Stomach smooth muscle (tissue), 2 donors: Measurements from ENCODE around the gene UBTFL1.
"Not testable (repeated sequence)": the region's sequence is repeated elsewhere in the genome, so short reads cannot be mapped to it uniquely, and the experiment has no call there.

ENCODE experiments used
- H3K27ac ChIP-seq: one replicate; pipeline ENCODE4 v1.7.0; 2013; ENCODE audit warnings: mild to moderate bottlenecking, low read length, inconsistent platforms
- H3K27me3 ChIP-seq, 2 donors: one replicate each; pipeline ENCODE4 v1.7.0; 2013; ENCODE audit warnings: low read length in 2 of 2; ENCODE audit not compliant: insufficient read depth in 2 of 2, control insufficient read depth in 1 of 2
- H3K36me3 ChIP-seq, 2 donors: one replicate each; pipeline ENCODE4 v1.7.0; 2013; ENCODE audit warnings: low read length in 2 of 2; ENCODE audit not compliant: control insufficient read depth in 2 of 2, insufficient read depth in 2 of 2
- H3K4me1 ChIP-seq: one replicate; pipeline ENCODE4 v1.7.0; 2013; ENCODE audit warnings: low read length; ENCODE audit not compliant: control insufficient read depth, insufficient read depth
- H3K4me3 ChIP-seq, 2 donors: one replicate each; pipeline ENCODE4 v1.7.0; 2013; ENCODE audit warnings: low read length in 2 of 2
- H3K9ac ChIP-seq, 2 donors: one replicate each; pipeline ENCODE4 v1.7.0; 2013; ENCODE audit warnings: low read length in 2 of 2, mild to moderate bottlenecking in 1 of 2
- H3K9me3 ChIP-seq, 2 donors: one replicate each; pipeline ENCODE4 v1.7.0; 2013; ENCODE audit warnings: low read length in 2 of 2; ENCODE audit not compliant: control insufficient read depth in 2 of 2
- donor health status: healthy.
- donor health status: Pancreatic carcinoma.

UBTFL1 gene, protein sequence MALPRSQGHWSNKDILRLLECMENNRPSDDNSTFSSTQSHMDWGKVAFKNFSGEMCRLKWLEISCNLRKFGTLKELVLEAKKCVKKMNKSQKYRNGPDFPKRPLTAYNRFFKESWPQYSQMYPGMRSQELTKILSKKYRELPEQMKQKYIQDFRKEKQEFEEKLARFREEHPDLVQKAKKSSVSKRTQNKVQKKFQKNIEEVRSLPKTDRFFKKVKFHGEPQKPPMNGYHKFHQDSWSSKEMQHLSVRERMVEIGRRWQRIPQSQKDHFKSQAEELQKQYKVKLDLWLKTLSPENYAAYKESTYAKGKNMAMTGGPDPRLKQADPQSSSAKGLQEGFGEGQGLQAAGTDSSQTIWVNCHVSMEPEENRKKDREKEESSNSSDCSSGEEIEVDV

DNA sequence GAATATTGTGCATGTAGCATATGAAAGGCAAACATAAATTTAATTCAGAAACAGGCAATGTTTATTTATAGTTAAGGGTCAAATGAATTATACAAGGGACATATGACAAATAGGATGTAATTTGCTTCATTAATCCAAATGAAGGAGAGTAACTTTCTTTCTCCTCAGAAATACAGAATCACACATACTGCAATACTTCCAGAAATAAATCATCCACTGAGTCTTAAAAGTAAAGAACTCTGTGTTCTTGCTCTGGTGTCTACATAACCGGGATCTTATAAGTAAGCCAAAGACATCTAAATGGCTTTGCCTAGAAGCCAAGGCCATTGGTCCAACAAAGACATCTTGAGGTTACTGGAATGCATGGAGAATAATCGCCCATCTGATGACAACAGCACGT is at the start of gene UBTFL1:
Gene UBTFL1, plus strand, starts transcription at position 301 of the 400 bp plus-strand sequence. Its CDS starts 0 bp downstream, at position 301.
- H3K4me1 ChIP-seq, H3K36me3 ChIP-seq, H3K9ac ChIP-seq, H3K9me3 ChIP-seq, H3K27ac ChIP-seq, H3K4me3 ChIP-seq, H3K27me3 ChIP-seq: not testable (repeated sequence)

DNA sequence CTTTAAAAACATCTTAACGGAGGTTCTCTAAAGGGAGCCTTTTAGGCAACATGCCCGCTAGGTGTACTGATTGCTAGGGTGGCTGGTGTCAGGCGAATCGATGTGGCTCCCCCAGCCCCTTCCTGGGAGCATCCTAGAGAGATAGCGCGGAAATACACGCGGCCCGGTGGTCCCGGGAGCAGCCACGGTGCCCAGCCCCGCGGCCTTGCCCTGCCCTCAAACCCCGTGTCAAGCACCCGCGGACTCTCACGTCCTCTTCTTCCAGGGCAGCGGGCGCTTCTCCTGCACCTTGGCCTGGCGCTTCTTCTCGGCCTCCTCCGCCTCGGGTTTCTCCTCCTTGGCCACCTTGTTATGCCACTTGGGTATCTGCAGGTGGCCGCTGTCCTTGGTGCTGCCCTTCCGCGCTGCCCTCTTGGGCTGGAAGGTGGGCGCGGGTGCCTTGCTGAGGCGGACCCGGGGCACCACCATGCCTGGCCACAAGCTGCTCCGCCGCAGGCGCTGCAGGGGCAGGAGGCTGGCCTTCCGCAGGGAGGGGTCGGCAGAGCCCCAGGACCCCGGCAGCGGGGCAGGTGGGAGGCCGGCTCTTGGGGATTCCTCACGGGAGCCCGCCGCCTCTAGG is 34.0 kb upstream of the UBTFL1 start:
- not testable (repeated sequence) for H3K27me3 ChIP-seq, H3K9ac ChIP-seq, H3K4me3 ChIP-seq, H3K9me3 ChIP-seq, H3K36me3 ChIP-seq, H3K4me1 ChIP-seq, H3K27ac ChIP-seq

DNA sequence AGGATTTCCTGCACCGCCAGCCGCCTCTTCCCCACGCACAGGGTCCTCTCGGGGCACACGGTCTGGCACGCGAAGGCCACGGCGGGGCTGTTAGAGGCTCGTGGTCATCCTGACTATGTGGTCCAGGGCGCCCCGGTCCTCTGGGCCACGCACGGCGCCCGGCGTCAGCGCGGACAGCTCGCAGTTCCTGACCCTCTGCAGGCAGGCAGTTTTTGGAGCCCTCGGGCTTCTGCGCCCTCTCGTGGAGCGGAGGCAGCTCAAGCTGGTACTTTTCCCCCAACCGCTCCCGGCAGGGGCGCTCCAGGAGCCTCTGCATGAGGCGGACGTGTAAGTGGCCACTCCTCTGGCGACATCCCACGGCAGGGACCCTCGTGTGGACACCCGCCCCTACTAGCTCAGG is 33.4 kb upstream of the UBTFL1 start:
- H3K36me3 ChIP-seq, H3K4me3 ChIP-seq, H3K27me3 ChIP-seq, H3K9me3 ChIP-seq, H3K27ac ChIP-seq, H3K4me1 ChIP-seq, H3K9ac ChIP-seq: not testable (repeated sequence)

DNA sequence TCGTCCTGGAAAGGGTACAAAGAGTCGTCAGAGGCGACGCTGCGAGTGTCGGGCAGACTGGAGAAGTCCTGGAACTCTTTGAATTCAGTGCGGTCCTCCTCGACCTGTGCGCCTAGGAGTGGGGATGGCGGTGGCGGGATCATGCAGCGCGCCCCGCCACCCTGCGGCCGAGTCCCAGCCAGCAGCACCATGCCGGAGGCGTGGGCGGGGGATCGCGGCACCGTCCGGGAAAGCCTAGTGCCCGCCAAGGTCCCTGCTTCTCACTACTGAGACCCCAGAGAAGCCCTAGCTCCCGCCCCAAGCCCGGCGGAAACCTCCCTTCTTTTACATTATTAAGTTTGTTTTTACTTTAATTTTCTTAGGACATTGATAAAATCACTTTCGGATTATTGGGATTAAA is 32.2 kb upstream of the UBTFL1 start:
- not testable (repeated sequence) for H3K4me1 ChIP-seq, H3K9me3 ChIP-seq, H3K4me3 ChIP-seq, H3K9ac ChIP-seq, H3K27me3 ChIP-seq, H3K27ac ChIP-seq, H3K36me3 ChIP-seq

DNA sequence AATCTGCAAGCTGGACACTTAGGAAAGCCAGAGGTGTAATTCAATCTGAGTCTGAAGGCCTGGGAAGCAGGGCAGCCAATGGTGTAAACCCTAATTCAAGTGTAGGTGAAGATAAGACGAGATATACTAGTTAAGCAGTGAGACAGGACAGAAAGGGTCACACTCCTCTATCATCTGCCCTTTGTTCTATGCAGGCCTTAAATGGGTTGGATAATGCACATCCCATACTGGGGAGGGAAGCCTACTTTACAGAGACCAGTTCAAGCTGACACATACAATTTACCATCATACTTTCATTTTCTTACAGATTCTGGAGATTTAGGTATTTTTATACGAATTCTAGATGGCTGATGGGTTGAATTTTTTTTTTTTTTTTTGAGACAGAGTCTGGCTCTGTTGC is 3.0 kb downstream of the UBTFL1 start:
- not testable (repeated sequence) for H3K27ac ChIP-seq, H3K4me3 ChIP-seq, H3K36me3 ChIP-seq

DNA sequence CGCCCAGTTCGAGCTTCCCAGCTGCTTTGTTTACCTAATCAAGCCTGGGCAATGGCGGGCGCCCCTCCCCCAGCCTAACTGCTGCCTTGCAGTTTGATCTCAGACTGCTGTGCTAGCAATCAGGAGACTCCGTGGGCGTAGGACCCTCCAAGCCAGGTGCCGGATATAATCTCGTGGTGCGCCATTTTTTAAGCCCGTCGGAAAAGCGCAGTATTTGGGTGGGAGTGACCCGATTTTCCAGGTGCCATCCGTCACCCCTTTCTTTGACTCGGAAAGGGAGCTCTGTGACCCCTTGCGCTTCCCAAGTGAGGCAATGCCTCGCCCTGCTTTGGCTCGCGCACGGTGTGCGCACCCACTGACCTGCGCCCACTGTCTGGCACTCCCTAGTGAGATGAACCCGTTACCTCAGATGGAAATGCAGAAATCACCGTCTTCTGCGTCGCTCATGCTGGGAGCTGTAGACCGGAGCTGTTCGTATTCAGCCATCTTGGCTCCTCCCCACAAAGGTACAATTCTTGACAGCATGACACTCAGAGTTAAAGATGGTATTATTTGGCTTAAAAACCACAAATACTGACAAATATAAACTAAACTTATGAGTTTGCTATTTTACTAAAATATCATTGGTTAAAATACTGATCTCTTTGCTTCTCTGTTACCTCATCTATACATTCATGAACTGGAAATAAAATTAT is 9.6 kb downstream of the UBTFL1 start:
- not testable (repeated sequence) for H3K9ac ChIP-seq, H3K4me3 ChIP-seq, H3K4me1 ChIP-seq, H3K27ac ChIP-seq, H3K36me3 ChIP-seq, H3K27me3 ChIP-seq, H3K9me3 ChIP-seq

More for the DNA sequence above, 3.0 kb downstream of the UBTFL1 start:
- not testable (repeated sequence) for H3K27me3 ChIP-seq, H3K9me3 ChIP-seq, H3K9ac ChIP-seq, H3K4me1 ChIP-seq

DNA sequence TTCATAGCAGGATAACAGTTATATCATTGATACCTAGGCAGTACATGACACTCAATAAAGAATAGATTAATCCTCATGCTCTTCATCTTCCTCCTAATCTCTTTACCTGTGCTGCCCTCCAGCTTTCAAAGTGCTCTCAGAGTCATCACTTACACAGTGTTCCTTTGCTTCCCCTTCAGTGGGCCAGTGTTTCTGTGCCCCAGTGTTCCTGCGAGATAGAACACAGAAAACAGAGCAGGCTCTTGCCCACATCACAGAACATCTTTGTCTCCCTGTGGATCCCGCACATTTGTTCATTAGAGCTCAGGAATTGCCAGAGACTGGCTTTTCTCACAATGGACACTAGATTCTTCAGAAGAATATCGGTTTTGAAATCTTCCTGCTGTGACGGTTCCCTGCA is 12.5 kb downstream of the UBTFL1 start:
- H3K4me3 ChIP-seq, H3K27ac ChIP-seq, H3K9me3 ChIP-seq, H3K4me1 ChIP-seq, H3K36me3 ChIP-seq, H3K9ac ChIP-seq, H3K27me3 ChIP-seq: not testable (repeated sequence)

DNA sequence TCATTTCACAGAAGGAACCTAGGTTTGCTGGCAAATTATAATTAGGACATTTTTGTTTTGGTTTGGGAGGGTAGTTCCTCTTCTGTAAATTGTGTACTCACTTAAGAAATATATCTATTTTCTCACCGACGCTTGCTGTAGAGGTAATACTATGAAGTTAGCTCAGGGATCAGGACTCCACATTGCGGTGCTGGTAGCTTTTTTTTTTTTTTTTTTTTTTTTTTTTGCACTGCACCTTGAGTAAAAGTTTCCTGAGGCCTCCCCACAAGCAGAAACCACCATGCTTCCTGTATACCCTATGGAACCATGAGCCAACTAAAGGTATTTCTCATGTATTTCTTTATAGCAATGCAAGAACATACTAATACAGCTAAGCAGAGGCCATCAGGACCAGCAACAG is 14.7 kb downstream of the UBTFL1 start:
- no peaks in the 10 kb centered on the region for H3K36me3 ChIP-seq
- no peaks in the 10 kb centered on the region for H3K9me3 ChIP-seq
- H3K27me3 ChIP-seq, result no peaks in the 10 kb centered on the region
- H3K4me3 ChIP-seq, result no peak overlapping the region
- no peaks in the 10 kb centered on the region for H3K4me1 ChIP-seq
- no peak overlapping the region for H3K9ac ChIP-seq
- H3K27ac ChIP-seq, result no peak overlapping the region

DNA sequence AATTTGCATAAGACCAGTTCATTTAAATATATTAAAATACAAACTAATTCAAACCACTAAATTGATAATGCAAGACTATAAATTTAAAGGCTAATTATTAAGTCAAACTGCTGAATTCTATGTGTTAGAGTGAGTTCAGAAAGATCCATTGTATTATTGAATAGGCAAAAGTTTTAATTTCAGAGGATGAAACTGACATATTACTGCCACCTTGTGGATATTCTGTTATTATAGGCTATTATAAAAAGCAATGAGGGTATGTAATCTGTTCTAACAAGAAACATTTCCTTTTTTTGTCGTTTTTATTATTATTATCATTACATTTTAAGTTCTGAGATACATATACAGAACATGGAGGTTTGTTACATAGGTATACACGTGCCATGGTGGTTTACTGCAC is 27.8 kb downstream of the UBTFL1 start:
- Histone ChIP-seq H3K4me3 (no peak overlapping the region), H3K36me3 (no peaks in the 10 kb centered on the region), H3K27ac (no peak overlapping the region), H3K9ac (no peak overlapping the region), H3K27me3 (no peaks in the 10 kb centered on the region), H3K9me3 (no peaks in the 10 kb centered on the region), H3K4me1 (no peaks in the 10 kb centered on the region)

DNA sequence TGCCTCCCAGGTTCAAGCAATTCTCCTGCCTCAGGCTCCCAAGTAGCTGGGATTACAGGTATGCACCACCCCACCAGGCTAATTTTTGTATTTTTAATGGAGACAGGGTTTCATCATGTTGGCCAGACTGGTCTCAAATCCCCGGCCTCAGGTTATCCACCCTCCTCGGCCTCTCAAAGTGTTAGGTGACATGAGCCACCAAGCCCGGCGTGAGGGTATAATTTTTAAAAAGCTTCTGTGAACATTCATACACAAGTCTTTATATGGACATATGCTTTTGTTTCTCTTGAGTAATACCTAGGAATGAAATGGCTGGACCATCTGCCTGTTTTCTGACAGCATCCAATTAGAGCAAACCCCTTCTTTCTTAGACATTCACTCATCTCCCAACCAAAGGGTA is 34.4 kb downstream of the UBTFL1 start:
- Histone ChIP-seq H3K4me1 (no peaks in the 10 kb centered on the region), H3K36me3 (no peaks in the 10 kb centered on the region), H3K4me3 (no peak overlapping the region), H3K9me3 (no peaks in the 10 kb centered on the region), H3K27me3 (no peaks in the 10 kb centered on the region), H3K27ac (no peak overlapping the region), H3K9ac (no peak overlapping the region)

DNA sequence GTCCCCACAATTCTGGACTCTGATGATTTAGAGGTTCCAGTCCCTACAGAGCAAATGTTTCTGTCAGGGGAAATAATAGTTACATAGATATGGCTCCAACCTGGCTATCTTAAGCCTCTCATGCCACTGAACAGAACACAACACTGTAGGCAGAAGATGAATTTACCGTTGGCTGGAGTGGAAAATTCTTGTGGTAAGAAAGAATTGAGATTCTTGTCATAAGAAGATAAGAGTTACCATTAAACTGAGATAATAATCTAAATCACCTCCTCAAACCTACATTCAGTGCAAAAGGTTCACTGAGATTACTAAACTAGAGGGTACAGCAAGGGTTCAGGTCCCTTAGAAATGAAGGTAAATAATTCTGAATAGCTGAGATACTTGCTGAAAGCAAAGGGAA is 38.6 kb downstream of the UBTFL1 start:
- Histone ChIP-seq H3K36me3 (no peaks in the 10 kb centered on the region), H3K9ac (no peak overlapping the region), H3K9me3 (no peaks in the 10 kb centered on the region), H3K4me1 (no peaks in the 10 kb centered on the region), H3K4me3 (no peak overlapping the region), H3K27me3 (no peaks in the 10 kb centered on the region), H3K27ac (no peak overlapping the region)
